CD4-positive, alpha-beta T cell treated with Interleukin-12 subunit alpha and Interleukin-12 subunit beta, for 1 hour (primary cell): ENCODE data around the gene HDAC3.

Source experiments
- DNase-seq: peaks from one replicate; pipeline ENCODE4 v3.0.0-alpha.2; 2020

Gene HDAC3

DNA sequence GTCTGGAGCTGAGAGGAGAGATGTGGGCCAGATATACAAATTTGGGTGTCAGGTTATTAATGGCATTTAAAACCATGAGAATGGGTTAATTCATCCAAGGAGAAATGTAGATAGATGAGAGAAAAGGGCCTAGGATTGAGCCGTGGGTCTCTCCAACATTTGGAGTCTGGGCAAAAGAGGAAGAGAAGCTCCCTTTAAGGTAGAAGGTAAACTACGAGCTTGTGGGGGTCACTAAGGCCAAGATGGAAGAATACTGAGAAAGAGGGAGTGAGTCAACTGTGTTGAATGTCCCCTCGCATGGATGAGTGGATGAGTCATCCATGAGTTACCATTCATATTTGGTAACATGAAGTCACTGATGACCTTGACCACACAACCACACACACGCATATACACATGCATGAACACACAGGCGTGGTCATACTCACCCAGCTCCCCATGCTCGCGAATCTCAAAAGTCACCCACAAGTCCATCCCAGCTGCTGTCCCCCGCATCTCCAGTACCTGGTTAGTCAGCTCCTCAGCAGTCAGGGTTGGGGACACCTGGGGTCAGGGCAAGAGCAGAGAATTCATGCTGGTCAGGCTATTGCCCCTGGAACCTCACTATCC, 21.4 kb upstream of the HDAC3 start:
- DNase-seq: no peak

DNA sequence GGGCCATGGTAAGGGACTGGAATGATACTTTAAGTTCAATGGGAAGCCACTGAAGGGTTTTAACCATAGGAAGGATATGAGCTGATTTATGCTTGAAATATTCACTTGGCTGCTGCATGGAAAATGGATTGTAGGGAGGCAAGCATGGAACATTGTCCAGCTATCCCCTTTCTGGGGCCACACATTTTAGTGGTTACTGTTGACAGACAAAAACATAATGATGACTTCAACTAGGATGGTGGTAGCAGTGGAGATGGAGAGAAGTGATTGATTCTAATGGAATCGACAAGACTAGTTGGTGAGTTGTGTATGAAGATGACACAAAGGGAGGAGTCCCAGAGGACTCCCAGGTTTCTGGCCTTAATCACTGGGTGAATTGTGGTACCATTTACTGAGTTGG, 20.8 kb upstream of the HDAC3 start:
- DNase-seq: no peak

DNA sequence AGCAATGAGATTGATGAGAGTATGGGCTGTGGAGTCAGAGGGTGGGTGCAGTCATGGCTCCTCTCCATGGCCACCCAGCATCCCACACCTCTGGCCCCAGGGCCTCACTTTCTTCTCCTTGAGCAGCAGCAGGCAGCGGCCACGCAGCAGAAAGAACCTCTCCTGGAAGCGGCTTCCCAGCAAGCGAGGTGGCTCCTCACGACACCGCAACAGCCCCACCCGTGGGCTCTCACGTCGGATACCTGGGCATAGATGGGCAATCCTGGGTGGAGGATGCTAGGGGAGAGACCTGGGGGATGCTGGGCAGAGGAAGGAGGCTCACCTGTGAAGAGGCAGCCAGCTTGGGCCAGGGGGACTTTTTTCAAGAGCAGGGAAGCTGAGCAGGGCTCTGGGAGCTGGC, 19.7 kb upstream of the HDAC3 start:
- DNase-seq: no peak

DNA sequence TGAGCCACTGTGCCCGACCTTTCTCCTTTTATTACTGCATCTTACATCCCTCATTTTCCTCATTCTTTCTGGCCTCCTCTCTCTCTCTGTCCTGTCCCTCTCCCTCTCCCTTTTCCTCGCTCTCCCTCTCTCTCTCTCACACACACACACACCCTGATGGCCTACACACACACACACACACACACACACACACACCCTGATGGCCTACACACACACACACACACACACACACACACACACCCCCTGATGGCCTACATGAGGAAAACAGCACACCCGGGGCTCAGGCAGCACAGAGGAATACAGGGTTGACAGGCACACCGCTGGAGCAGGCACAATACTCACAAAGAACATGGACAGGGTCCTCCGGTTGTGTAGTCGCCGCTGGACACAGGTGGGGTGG, 18.4 kb upstream of the HDAC3 start:
- no peak for DNase-seq

DNA sequence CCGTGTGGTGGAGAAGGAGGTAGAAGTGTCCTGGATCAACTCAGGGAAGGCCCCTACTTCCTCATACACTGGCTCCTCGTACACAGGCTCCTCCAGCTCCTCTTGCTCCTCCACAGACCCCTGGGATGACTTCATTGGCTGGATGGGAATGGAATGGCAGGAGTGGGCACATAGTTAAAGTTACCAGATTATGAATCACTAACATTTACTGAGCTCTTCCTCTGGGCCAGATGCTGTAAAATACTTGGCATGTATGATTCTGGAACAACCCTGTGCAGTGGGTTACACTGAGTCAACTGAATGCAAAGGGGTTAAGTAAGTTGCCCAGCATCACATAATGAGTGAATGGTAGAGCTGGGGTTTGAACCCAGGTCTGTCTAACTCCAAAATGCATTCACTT, 17.6 kb upstream of the HDAC3 start:
- DNase-seq: no peak

DNA sequence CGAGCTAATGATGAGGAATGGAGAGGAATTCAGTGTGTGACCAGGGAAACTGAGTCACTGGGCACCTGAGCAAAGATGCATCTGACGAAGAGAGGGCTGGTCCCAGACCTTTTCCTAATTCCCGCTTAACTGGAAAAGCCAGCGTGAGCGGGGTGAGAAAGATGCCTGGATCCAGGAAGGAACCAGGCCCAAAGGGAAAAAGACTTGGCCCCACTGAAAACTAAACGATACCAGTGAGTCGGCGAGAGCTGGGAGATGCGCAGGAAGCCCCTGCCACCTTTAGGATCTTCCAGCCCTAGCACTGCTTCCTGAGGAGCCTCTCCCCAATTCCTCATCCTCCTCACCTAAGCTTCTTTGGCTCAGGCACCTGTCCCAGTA, 15.1 kb upstream of the HDAC3 start:
- DNase-seq: no peak

DNA sequence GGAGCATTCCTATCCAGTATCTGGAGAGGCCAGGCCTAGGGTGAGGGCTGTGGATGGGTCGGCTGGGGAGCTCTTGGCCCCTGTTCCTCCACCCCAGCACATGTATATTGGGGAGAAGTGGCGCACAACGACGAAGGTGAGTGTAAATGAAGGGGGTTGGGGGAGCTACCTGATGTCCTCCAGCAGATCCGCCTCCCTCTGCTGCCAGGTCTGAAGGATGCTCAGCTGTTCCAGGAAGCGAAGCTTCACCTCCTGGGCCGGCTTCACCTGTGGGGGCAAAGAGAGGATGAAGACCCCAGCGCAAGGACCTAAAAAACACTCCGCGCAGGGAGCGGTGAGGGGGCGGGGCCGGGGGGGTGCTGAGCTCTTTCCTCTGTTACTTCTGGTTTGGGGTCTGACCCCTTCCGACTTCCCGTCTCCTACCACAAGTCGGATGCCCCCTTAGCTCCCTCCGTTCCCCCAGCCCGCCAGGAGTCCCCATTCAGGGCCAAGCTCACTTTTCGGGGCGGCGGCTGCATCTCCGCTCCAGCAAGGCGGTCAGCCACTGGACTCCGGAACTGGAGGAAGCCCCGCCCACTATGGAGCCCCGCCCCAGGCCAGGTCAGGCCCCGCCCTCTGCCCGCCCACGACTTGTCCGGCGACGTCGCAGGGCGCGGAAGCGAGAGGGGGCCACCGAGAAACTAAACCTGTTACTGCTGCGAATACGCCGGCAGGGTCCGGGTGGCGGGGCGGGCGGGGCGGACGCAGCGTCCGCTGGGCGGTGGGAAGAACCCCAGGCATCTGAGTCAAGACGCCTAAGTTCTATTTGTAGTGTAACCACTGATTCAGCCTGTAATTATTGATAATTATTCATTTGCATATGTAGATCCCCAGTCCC, 14.4 kb upstream of the HDAC3 start, which contains the start of gene FCHSD1:
Gene FCHSD1 (minus strand): TSS at position 568 of the 877 bp plus-strand sequence. CDS start 50 bp downstream, at position 518.
- DNase-seq: peak; percentile 88

DNA sequence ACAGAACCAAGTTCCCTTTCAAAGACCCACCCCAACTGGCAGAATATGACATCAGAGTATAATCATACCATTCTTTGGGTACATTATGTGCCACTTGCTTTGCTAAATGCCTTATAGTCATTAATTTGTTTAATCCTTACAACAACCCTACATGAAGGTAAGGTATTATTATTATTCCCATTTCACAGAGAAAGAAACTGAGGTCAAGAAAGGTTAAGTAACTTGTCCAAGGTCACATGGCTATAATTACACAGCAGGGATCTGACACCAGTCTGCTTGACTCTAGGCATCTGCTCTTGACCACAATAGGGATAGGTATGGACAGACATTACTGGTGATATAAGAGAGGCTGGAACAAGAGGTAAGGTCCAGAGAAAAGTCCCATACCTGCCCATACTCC, 13.3 kb upstream of the HDAC3 start:
- no peak for DNase-seq

DNA sequence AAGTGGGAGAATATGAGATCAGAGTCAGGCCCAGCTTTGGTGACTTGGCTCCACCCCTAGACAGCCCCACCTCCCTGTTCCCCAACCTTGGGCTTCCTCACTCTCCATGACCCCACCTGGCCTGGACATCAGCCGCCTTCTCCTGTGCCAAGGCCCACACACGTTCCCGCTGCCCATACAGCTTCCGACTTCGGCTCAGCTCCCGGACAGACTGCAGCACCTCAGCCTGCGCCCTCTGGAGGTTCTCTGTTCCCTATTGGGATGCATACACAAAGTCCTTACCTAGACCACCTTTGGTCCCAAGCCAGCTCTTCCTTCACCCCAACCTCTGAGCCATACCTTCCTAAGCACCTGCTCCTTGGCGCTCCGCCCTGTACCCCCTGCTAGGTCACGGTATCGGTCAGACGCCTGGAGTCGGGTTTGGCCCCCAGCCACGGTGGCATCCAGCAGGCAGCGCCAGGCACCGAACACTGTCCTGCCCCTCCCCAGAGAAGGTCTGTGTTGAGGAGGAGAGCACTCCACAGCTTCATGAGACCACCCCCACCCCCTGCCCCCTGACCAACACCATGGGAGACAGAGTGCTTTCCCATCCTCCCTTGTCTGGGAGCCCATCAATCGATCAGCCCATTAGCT, 12.5 kb upstream of the HDAC3 start:
- DNase-seq: no peak

DNA sequence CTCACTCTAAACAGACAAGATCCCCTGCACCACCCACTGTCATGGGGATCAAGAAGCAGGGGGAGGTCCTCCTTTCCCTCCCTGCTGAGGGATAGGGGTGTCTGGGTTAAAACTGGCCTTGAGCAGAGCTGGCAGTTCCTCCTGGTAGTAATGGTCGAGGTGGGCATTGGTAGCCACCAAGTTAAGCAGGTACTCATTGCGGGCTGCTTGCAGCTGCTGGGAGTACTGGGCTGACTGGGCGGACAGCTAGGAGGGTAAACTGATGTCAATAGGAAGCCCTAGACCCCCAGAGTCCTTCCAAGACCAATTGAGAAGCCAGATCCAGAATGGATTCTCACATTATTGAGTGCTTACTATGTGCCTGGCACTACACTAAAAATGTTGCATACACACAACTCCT, 11.2 kb upstream of the HDAC3 start:
- no peak for DNase-seq

DNA sequence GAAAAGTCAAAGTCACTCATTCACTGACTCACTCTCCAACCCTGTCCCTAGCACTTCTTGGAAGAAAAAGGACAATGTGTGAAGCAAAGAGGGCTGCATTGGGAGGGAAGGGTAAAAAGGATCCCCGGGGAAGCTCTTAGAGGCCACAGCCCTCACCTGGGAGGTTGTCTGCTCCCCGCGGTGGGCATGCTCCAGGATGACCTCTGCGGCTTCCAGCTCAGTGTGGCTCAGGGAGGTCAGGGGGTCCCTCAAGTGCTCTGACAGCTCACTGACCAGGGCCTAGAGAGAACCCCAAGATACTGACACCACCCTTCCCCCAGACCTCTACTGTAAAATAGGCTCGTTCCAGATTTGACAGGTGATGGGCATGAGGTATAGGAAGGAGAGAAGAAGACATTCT, 10.6 kb upstream of the HDAC3 start:
- no peak for DNase-seq

DNA sequence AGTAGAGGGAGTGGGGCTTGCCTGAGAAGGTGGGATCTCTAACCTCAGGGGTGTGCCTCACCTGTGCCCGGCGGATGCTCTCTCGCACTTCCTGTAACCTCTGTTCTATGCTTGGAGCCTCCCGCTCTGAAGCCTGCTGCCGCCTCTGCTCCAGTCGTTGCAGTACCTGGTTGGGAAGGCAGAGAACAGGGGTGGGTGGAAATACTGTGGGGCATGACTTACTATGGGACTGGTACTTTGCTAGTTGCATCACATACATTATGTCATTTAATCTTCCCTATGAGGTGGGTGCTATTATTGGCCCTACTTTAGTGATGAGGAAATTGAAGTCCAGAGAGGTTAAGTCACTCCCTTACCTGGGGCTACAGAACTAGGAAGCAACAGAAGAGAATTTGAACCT, 9.4 kb upstream of the HDAC3 start:
- DNase-seq: no peak

DNA sequence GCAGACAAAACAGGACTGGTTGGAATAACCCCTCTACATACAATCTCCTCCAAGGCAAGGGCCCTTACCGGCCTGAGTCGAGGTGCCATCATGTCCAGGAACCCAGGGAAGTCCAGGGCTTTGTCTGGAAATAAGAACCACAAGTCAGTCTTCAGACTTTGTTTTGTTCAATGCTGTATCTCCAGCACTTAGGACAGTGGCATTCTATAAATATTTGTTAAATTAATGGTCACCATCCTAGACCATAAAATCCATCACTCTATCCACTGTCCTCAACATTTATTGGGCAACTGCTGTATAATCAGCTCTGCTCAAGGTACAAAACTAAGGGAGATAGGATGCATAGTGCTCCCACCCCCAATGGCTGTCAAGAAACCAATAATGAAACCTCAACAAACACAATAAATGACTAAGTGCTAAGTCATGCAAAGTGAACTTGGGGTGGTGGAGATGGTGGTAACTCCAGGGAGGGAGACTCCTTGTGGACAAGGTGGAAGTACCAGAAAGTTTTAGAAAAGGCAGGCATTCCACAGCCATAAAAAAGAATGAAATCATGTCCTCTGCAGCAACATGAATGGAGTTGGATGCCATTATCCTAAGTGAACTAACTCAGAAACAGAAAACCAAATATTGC, 5.1 kb upstream of the HDAC3 start:
- DNase-seq: no peak

DNA sequence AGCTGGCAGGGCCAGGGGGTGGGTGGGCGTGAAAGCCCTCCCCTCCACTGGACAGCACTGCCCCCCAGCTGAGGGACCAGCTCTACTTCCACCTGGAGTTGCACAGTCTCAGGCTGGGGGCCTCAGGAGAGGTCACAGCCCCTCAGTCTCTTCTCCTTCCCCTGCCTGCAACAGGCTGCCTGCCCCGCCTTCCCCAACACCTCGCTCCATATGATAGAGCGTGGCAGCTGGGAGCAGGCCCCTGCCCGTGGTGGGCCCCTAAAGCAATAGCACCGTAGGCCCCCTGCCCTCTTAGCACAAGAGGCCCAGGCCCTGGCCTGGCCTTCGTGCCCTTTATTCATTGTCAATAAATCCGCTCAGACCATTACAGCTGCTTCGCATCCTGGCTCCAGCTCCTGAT, 4.0 kb upstream of the HDAC3 start:
- DNase-seq: no peak

DNA sequence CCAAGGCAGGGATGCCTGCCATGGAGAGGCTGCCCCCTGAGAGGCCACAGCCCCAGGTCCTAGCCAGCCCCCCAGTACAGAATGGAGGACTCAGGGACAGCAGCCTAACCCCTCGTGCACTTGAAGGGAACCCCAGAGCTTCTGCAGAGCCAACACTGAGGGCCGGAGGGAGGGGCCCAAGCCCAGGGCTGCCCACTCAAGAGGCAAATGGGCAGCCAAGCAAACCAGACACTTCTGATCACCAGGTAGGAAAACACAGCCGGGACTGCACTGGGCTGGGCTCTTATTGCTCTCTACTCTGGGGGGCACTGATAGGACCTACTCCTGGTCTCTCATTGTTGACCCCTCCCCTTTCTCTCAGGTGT, 3.4 kb upstream of the HDAC3 start:
- DNase-seq: no peak

DNA sequence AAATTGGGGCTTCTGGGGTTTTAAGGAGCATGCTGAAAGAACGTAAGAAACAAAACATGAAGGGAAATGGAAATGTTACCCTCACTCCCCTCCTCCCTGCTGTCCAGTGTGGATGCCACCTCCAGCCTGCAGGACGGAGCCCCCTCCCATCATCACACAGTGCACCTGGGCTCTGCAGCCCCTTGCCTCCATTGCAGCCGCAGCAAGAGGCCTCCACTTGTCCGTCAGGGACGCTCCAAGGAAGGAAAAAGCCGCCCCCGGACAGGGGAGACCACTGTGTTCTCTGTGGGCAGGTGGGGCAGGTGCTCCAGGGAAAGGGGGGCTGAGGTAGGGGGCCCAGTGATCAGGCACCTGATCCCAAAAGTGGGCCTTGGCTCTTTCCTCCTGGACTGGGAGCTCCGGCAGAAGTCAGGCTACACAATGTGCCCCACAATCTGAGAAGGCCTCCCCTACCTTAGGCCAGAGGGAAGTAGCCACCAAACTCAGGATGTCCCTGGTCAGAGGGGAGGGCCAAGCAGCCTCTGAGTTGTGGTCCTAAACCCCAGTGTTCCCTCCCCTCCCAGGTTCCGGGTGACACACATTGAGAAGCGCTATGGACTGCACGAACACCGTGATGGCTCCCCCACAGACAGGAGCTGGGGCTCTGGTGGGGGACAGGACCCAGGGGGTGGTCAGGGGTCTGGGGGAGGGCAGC, 2.9 kb upstream of the HDAC3 start:
- DNase-seq: no peak

DNA sequence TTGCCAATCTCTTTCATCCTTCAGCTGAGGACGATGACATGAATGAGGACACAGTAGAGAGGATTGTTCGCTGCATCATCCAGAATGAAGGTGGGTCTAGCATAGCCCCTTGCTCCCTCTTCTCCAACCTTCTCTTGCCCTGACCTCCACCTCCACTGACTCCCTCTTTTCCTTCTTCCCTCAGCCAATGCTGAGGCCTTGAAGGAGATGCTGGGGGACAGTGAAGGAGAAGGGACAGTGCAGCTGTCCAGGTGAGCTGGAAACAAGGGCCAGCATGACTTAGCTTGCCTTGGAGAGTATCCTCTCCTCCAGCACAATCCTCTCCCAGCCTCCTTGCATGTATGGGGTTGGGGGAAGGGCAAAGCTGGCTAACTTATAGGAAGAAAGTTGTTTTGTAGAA, 2.1 kb upstream of the HDAC3 start:
- DNase-seq: no peak

DNA sequence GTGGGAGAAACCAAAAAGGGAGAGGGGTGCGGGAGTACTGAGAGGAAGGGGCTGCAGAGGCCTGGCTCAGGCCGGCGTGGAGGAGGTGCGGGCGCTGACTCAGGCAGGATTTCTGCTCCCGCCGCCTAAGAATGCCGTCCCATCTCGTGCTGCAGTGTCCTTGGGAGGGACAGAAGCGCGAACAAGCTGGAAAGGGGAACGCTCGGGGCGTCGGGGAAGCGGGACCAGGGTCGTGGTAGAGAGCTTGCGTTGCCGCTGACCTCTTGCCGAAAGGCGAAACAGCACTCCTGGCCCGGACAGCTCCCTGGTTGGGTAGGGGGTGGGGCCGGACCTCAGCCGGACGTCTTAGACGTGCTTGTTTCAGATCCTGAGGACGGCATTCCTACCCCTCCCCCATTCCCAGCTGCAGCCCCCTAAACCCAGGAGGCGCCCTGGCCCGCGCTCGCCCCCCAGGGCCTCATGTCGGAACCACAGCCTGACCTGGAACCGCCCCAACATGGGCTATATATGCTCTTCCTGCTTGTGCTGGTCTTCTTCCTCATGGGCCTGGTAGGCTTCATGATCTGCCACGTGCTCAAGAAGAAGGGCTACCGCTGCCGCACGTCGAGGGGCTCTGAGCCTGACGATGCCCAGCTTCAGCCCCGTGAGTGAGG, 1.2 kb upstream of the HDAC3 start:
- peak; percentile 71 for DNase-seq

DNA sequence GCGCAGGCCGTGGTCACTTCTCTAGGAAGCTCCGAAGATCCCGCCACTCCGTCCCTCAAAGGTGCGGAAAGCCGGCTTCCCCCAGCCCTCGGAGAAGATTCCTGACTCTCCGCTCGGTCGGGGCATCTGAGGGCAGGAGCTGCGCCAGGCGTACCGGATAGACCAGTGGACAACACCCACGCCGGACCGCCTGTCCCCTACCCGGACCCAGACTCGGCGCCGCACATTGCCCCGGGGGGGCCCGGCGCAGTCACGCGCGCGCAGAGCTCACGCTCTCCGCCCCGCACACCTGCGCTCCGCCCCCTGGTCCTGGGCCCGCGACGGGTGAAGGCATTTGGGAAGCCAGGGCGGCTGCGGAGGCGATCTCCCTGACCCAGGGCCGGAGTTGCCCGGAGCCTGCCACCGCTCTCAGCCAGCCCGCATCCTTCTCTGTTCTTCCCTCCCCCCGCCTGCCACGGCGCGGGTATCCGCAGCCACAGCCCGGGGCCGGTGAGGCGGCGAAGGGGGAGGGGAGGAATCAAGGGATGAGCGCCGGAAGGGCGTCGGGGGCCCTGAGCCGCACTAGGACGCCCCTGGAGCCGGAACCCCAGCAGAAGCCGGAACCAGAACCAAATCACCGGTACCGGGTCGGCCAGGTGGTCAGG, 596 bp upstream of the HDAC3 start:
- peak; percentile 59 for DNase-seq

DNA sequence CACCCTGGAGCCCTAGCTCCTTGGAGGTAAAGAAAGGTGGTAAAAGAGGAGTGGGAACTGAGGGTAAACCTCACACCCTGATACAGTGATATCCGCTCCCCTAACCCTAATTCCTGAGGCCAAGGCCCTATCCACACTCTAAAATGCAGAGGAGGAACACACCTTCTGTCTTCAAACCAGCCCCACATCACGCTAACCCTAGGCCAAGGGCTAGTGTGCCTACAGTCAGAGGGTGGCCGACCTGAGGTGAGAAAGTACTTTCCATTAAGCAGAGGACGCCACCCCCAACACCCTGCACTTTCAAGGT, 590 bp downstream of the HDAC3 start:
- no peak for DNase-seq

DNA sequence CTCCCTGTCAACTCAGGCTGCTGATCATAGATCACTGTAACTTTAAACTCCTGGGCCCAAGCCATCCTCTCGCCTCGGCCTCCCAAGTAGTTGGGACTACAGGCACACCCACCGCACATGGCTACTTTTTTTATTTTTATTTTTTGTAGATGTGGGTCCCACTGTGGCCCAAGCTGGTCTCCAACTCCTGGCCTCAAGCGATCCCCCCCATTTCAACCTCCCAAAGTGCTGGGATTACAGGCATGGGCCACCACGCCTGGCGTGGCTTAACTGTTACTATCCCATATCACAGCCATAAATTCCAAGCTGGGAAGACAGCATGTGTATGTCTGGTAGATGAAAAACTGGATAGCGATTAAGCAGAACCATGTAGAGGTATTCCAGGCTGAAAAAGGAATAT, 1.0 kb downstream of the HDAC3 start:
- no peak for DNase-seq

DNA sequence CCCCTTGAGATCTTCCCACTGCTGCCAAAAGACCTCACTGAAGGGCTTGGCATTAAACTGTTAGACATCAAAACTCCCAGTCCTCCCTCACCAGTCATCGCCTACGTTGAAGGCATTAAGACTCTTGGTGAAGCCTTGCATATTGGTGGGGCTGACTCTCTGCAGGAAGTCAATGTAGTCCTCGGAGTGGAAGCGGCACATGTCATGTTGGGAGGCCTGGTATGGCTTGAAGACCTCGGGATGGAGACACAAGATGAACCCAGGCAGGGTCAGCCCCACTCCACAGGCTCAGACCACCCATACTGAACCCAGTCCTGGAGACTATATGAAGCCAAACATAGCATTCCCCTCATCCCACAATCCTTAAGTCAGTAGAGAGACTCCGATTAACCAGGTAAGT, 1.9 kb downstream of the HDAC3 start:
- no peak for DNase-seq
